ENCODE results near the gene RAB40C.

DNA sequence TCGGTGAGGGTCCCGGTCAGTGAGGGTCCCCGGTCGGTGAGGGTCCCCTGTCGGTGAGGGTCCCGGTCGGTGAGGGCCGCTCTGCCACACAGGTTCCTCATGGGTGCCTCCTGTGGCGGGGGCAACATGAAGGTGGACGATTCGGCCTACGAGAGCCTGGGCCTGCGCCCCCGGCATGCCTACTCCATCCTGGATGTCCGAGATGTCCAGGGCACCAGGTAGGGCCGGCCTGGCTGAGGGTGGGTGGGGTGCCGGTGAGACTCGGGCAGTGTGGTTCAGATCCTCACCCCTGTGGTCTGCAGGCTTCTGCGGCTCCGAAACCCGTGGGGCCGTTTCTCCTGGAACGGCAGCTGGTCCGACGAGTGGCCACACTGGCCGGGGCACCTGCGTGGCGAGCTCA lies 38.7 kb upstream of the RAB40C start:
- TF ChIP-seq, protein P1, sequence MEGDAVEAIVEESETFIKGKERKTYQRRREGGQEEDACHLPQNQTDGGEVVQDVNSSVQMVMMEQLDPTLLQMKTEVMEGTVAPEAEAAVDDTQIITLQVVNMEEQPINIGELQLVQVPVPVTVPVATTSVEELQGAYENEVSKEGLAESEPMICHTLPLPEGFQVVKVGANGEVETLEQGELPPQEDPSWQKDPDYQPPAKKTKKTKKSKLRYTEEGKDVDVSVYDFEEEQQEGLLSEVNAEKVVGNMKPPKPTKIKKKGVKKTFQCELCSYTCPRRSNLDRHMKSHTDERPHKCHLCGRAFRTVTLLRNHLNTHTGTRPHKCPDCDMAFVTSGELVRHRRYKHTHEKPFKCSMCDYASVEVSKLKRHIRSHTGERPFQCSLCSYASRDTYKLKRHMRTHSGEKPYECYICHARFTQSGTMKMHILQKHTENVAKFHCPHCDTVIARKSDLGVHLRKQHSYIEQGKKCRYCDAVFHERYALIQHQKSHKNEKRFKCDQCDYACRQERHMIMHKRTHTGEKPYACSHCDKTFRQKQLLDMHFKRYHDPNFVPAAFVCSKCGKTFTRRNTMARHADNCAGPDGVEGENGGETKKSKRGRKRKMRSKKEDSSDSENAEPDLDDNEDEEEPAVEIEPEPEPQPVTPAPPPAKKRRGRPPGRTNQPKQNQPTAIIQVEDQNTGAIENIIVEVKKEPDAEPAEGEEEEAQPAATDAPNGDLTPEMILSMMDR (IDR thresholded peaks at IDR 0.05), result no peak
- TF ChIP-seq POLR2AphosphoS5 (IDR thresholded peaks at IDR 0.05; ENCODE audit: low read depth, low read length), result no peak
- no peak for TF ChIP-seq REST (IDR thresholded peaks at IDR 0.05; ENCODE audit: insufficient read depth in 1 of 2, low read depth in 2 of 2, low read length in 1 of 2)
- no peak for TF ChIP-seq SIN3A (IDR thresholded peaks at IDR 0.05; ENCODE audit: borderline replicate concordance, insufficient read depth, low read depth, low read length)
- no peak for TF ChIP-seq TCF7L2 (IDR thresholded peaks at IDR 0.05; ENCODE audit: low read depth, low read length)
